ENCODE results near the gene TSEN2. TPM values are rescaled to one million over a fixed set of nuclear protein-coding genes. Genes with fewer than 3 reads are reported as not detected.

The TSEN2 gene
- total RNA-seq, 1 experiment from 2014 or later, result 22.0 TPM

- Histone ChIP-seq H3K4me2 (ENCODE audit: insufficient read depth, insufficient read length, low read length) (no peak overlapping the region), H4K5ac (ENCODE audit: insufficient read length, low read depth, low read length) (no peak overlapping the region), H2AFZ (ENCODE audit: low read length) (no peak overlapping the region), H2AK5ac (ENCODE audit: insufficient read length, low read length) (no peak overlapping the region), H3K9ac (ENCODE audit: extremely low read depth, insufficient read length, low read length) (no peak overlapping the region), H3K79me1 (ENCODE audit: insufficient read depth, low read depth, low read length, poor library complexity, severe bottlenecking) (no peaks in the 10 kb centered on the region), H3K27ac (ENCODE audit: insufficient read length, low read depth, low read length) (no peak overlapping the region), H4K8ac (replicated peaks; ENCODE audit: insufficient read length, low read depth, low read length) (no peak overlapping the region), H3K4ac (ENCODE audit: low read depth, low read length) (no peak overlapping the region), H3K4me1 (ENCODE audit: insufficient read depth, low read length) (no peaks in the 10 kb centered on the region), H2BK20ac (ENCODE audit: low read depth, low read length, poor library complexity, severe bottlenecking) (no peak overlapping the region), H2BK12ac (ENCODE audit: insufficient read length, low read depth, low read length) (no peak overlapping the region), H3K23me2 (ENCODE audit: insufficient read length, low read depth, low read length, poor library complexity, severe bottlenecking) (no peaks in the 10 kb centered on the region), H2BK5ac (ENCODE audit: insufficient read length, low read length) (no peak overlapping the region), H2BK120ac (ENCODE audit: low read depth, low read length, poor library complexity, severe bottlenecking) (no peak overlapping the region), H3K56ac (ENCODE audit: insufficient read length, low read depth, low read length) (no peak overlapping the region), H3K27me3 (ENCODE audit: insufficient read depth, low read length) (no peaks in the 10 kb centered on the region), H2BK15ac (ENCODE audit: low read depth, low read length) (no peak overlapping the region), H4K20me1 (ENCODE audit: control insufficient read depth, insufficient read depth, insufficient read length) (no peaks in the 10 kb centered on the region), H4K91ac (ENCODE audit: insufficient read length, low read depth, low read length) (no peak overlapping the region), H3T11ph (ENCODE audit: low read length) (no peak overlapping the region), H3K23ac (ENCODE audit: insufficient read length, low read depth, low read length) (no peak overlapping the region), H3K9me3 (ENCODE audit: control insufficient read depth, low read depth, low read length) (no peaks in the 10 kb centered on the region), H3K14ac (ENCODE audit: insufficient read depth, low read length) (no peak overlapping the region), H3K18ac (ENCODE audit: insufficient read length, low read depth, low read length) (no peak overlapping the region), H3K79me2 (ENCODE audit: insufficient read depth, low read length) (no peaks in the 10 kb centered on the region)
- DNase-seq, result no peak
- Mint-ChIP-seq H3K4me1 (peaks cover 13 to 24% of the 10 kb centered on the region in 2 experiments), H3K9me3 (peaks cover 0 to 2% of the 10 kb centered on the region in 2 experiments; a peak in 1 of 5 replicates), H3K36me3 (ENCODE audit: insufficient read depth in 1 of 3, low read depth in 3 of 3) (no peaks in the 10 kb centered on the region), H3K4me3 (no peak overlapping the region), H3K27me3 (ENCODE audit: low read depth) (no peaks in the 10 kb centered on the region; the same call in 1 of the 2 replicates), H3K27ac (no peak overlapping the region; a peak in 1 of 7 replicates)
- no peak for TF ChIP-seq CTCF (conservative IDR thresholded peaks at IDR 0.05)
- no CpG with 5 or more reads among the region's 3 CpGs for WGBS (ENCODE audit: extremely low coverage, insufficient read length, low lambda C conversion rate)
Measured at GRCh38 chr3:12470680-12471079, 13.6 kb upstream of the TSEN2 start.

Measured in H9 (cell line).